CD4-positive, CD25-positive, alpha-beta regulatory T cell (primary cell): ENCODE data around the gene CEP120. TPM values are rescaled to one million over a fixed set of nuclear protein-coding genes. Genes with fewer than 3 reads are reported as not detected.
"Not testable (repeated sequence)": the region's sequence is repeated elsewhere in the genome, so short reads cannot be mapped to it uniquely, and the experiment has no call there.

Experiments used
- ATAC-seq, 2 donors: fragments of 150-1000 bp; cut with Tn5 transposase; one replicate each; pipeline ENCODE4 v1.10.0; 2021; ENCODE audit warnings: low read depth in 2 of 2, moderate number of reproducible peaks in 2 of 2, moderate library complexity in 1 of 2
- DNase-seq, 3 donors: peaks; one replicate each; pipeline versions ENCODE4 v3.0.0 to v3.0.0-alpha.2; 2012 to 2022; ENCODE audit warnings: mixed read lengths in 1 of 3
- H3K27ac ChIP-seq: one replicate; pipeline ENCODE4 v1.7.0; 2013; ENCODE audit warnings: mild to moderate bottlenecking, low read length; ENCODE audit not compliant: insufficient read depth, poor library complexity, severe bottlenecking
- H3K27me3 ChIP-seq: one replicate; pipeline ENCODE4 v1.7.0; 2013; ENCODE audit warnings: low read length; ENCODE audit not compliant: control insufficient read depth, insufficient read depth
- H3K36me3 ChIP-seq: one replicate; pipeline ENCODE4 v1.7.0; 2013; ENCODE audit warnings: mild to moderate bottlenecking, low read length, moderate library complexity; ENCODE audit not compliant: control insufficient read depth, insufficient read depth
- H3K4me1 ChIP-seq: 2 replicates; pipeline ENCODE4 v1.7.0; 2013; ENCODE audit warnings: mild to moderate bottlenecking, low read length; ENCODE audit not compliant: insufficient read depth, control insufficient read depth, poor library complexity, severe bottlenecking
- H3K4me3 ChIP-seq: one replicate; pipeline ENCODE4 v1.7.0; 2013; ENCODE audit warnings: low read depth, mild to moderate bottlenecking, low read length, moderate library complexity
- H3K9me3 ChIP-seq, 2 experiments: 1 replicate in 1 of 2; 2 replicates in 1 of 2; pipeline ENCODE4 v1.7.0; 2013; ENCODE audit warnings: low read length in 2 of 2, mild to moderate bottlenecking in 1 of 2, moderate library complexity in 1 of 2; ENCODE audit not compliant: control insufficient read depth in 2 of 2
- H3K27ac Mint-ChIP-seq, 3 donors: one replicate each; pipeline ENCODE4 v1.8.0; 2020 to 2022; ENCODE audit warnings: mild to moderate bottlenecking in 3 of 3, mixed read lengths in 3 of 3, moderate library complexity in 2 of 3
- H3K27me3 Mint-ChIP-seq: one replicate; pipeline ENCODE4 v1.8.0; 2022; ENCODE audit warnings: mild to moderate bottlenecking, mixed read lengths
- H3K36me3 Mint-ChIP-seq: one replicate; pipeline ENCODE4 v1.8.0; 2020; ENCODE audit warnings: mixed read lengths
- H3K4me1 Mint-ChIP-seq, 4 donors: one replicate each; pipeline ENCODE4 v1.8.0; 2020 to 2022; ENCODE audit warnings: mixed read lengths in 4 of 4, mild to moderate bottlenecking in 1 of 4
- H3K4me3 Mint-ChIP-seq, 4 donors: one replicate each; pipeline ENCODE4 v1.8.0; 2020 to 2022; ENCODE audit warnings: mild to moderate bottlenecking in 4 of 4, mixed read lengths in 4 of 4, moderate library complexity in 3 of 4
- H3K9me3 Mint-ChIP-seq, 7 donors: one replicate each; pipeline ENCODE4 v1.8.0; 2020 to 2022; ENCODE audit warnings: mixed read lengths in 7 of 7, mild to moderate bottlenecking in 3 of 7, moderate library complexity in 2 of 7
- polyA plus RNA-seq, 4 donors: library from polyadenylated mRNA; unstranded; fragments of 300-500 nt; fragmentation: Illumina TruSeq; gene quantifications; one replicate each; pipeline ENCODE4 v1.2.3, GENCODE V29; 2021
- total RNA-seq: library from RNA; stranded (reverse); gene quantifications from one replicate; pipeline ENCODE4 v1.2.3, GENCODE V29; 2022

CEP120 gene
- total RNA-seq (79.9 TPM), polyA plus RNA-seq (10 to 100 TPM; 24.7 to 33.0 (median 29.4) TPM)

DNA sequence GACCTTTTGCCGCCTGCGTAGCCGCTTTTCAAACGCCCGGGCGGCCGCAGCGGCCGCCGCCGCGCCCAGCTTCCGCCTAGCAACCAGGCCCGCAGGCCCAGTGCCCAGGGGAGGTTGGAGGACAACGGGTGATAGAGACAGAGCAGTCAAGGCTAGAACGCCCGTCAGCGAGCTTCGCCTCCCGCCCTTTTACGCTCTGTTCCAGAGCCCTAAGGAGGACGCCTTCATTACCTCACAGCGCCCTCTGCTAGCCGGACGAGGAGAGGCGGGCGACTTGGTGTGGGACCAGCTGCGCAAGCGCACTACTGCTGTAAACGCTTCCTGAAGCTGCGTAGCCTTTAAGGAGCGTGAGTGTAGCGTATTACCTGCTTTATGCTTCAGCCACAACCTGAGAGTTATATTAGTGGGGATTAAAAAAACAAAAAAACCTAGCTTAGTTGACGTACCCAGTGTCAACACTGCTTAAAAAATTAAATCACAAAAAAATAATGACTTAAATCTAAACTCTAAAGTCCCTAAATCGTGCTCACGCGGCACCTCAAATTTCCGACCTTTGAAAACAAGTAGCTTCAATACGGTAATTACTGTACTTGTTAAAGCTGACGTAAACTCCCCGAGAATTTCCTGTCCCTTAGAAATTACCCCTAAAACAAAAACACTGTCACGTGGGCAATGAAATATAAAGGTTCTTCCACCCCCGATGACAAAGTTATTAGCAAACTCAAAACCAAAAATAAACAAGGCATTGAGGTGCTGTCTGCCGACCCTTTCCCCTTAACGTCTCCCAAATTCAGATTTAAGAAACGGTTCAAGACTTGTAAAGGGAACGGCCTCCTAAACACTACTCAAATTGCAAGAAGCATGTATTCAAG is at the start of gene CEP120:
Gene CEP120, minus strand, starts transcription at position 126 of the 872 bp plus-strand sequence. CDS start 405 bp downstream, outside the sequence.
- ATAC-seq: peak; percentile 96 to 97

DNA sequence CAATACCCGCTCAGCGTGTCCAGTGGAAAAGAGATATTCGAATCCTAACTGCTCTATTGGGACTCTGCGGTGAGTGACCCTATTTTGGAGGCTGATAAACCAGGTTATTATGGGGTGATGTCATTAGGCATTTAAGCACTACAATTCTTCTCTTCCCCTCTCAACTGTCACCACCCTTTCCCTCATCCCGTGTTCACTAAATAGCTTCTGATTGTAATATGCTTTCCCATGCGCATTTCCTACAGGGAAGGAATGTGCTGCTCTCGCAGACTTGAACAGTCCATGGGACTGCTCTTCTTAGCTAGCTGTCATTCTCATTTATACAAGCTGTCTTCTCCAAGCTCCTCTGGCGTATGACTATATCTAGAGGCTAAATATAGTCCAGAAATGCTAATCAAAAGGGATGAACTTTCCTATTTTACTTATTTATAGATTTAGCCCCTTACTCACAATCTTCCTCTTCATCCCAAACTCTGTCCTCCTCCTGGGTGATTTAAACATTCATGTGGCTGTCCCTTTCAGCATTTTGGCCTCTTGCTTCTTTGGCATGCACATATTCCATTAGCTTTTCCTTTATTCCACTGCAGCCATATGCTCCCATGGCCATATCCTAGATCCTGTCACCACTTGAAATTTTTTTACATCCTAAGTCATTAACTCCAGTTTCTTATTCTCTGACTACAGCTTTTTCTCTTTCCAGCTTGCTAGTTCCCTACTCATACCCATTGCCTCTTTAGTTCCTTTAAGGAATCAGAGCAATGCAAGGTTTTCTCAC is 49.1 kb upstream of the CEP120 start:
- no peak overlapping the region for H3K27ac ChIP-seq
- H3K9me3 ChIP-seq: peaks cover 0 to 5% of the 10 kb centered on the region in 2 experiments
- no peak for DNase-seq
- H3K27ac Mint-ChIP-seq: no peak overlapping the region
- peaks cover 2 to 12% (median 6%) of the 10 kb centered on the region in 7 donors for H3K9me3 Mint-ChIP-seq
- peaks cover 18% of the 10 kb centered on the region for H3K27me3 Mint-ChIP-seq
- ATAC-seq: no peak
- H3K4me1 Mint-ChIP-seq: no peaks in the 10 kb centered on the region
- H3K27me3 ChIP-seq: peaks cover 8% of the 10 kb centered on the region
- no peaks in the 10 kb centered on the region for H3K4me1 ChIP-seq
- H3K4me3 ChIP-seq: no peak overlapping the region
- H3K36me3 Mint-ChIP-seq: no peaks in the 10 kb centered on the region
- H3K4me3 Mint-ChIP-seq: no peak overlapping the region
- no peaks in the 10 kb centered on the region for H3K36me3 ChIP-seq

More for the DNA sequence above, at the start of gene CEP120:
- DNase-seq: peak; percentile 94 to 100 (median 98)
- Mint-ChIP-seq H3K27me3 (no peaks in the 10 kb centered on the region), H3K27ac (no peak within 1 kb of the TSS), H3K36me3 (peaks cover 6% of the 10 kb centered on the region), H3K4me1 (peaks cover 15 to 23% (median 19%) of the 10 kb centered on the region in 4 donors), H3K4me3 (no peak within 1 kb of the TSS), H3K9me3 (peaks cover 0 to 4% (median 0%) of the 10 kb centered on the region in 7 donors)
- Histone ChIP-seq H3K27me3 (no peaks in the 10 kb centered on the region), H3K27ac (peak within 1 kb of the TSS; percentile 99), H3K9me3 (no peaks in the 10 kb centered on the region), H3K4me1 (peaks cover 45% of the 10 kb centered on the region), H3K36me3 (no peaks in the 10 kb centered on the region), H3K4me3 (peak within 1 kb of the TSS; percentile 94)

DNA sequence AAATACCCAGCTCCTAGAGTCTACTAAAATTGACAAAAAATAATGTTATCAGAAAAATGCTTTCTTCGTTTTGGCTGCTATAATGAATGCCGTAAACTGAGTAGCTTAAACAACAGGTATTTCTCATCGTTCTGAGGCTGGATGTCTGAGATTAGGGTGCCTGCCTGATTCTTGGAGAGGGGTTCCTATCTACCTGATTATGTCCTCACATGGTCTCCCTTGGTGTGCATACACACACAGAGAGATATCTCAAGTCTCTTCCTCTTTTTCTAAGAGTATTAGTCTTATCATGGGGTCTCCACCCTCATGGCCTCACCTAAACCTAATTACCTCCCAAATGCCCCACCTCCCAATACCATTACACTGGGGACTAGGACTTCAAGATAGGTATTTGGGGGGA is 48.2 kb upstream of the CEP120 start:
- Histone ChIP-seq H3K4me1 (no peaks in the 10 kb centered on the region), H3K36me3 (no peaks in the 10 kb centered on the region), H3K27me3 (peaks cover 8% of the 10 kb centered on the region), H3K4me3 (no peak overlapping the region), H3K27ac (no peak overlapping the region), H3K9me3 (peaks cover 0 to 5% of the 10 kb centered on the region in 2 experiments)
- DNase-seq (no peak), ATAC-seq (no peak)
- no peaks in the 10 kb centered on the region for H3K4me1 Mint-ChIP-seq
- H3K27ac Mint-ChIP-seq: no peak overlapping the region
- H3K4me3 Mint-ChIP-seq: no peak overlapping the region
- no peaks in the 10 kb centered on the region for H3K36me3 Mint-ChIP-seq
- peaks cover 22% of the 10 kb centered on the region for H3K27me3 Mint-ChIP-seq
- H3K9me3 Mint-ChIP-seq: peaks cover 2 to 15% (median 6%) of the 10 kb centered on the region in 7 donors

GRCh38 chr5:123466839-123467238 is 43.6 kb upstream of the CEP120 start:
- not testable (repeated sequence) for H3K27me3 ChIP-seq, H3K4me3 ChIP-seq, H3K36me3 Mint-ChIP-seq, H3K9me3 ChIP-seq, H3K4me3 Mint-ChIP-seq, ATAC-seq, H3K4me1 Mint-ChIP-seq, H3K27ac Mint-ChIP-seq, H3K27ac ChIP-seq, DNase-seq, H3K36me3 ChIP-seq, H3K4me1 ChIP-seq
- H3K9me3 Mint-ChIP-seq: peaks cover 1 to 15% (median 6%) of the 10 kb centered on the region in 7 donors
- peaks cover 22% of the 10 kb centered on the region for H3K27me3 Mint-ChIP-seq

GRCh38 chr5:123460296-123460729 is 37.1 kb upstream of the CEP120 start:
- H3K4me3 Mint-ChIP-seq: no peak overlapping the region

DNA sequence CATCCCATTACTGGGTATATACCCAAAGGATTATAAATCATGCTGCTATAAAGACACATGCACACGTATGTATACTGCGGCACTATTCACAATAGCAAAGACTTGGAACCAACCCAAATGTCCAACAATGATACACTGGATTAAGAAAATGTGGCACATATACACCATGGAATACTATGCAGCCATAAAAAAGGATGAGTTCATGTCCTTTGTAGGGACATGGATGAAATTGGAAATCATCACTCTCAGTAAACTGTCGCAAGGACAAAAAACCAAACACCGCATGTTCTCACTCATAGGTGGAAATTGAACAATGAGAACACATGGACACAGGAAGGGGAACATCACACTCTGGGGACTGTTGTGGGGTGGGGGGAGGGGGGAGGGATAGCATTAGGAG is 35.8 kb upstream of the CEP120 start:
- not testable (repeated sequence) for H3K27me3 ChIP-seq, ATAC-seq, H3K9me3 Mint-ChIP-seq, H3K27ac Mint-ChIP-seq, H3K4me1 ChIP-seq, DNase-seq, H3K4me1 Mint-ChIP-seq, H3K4me3 ChIP-seq, H3K9me3 ChIP-seq, H3K27me3 Mint-ChIP-seq, H3K4me3 Mint-ChIP-seq, H3K27ac ChIP-seq, H3K36me3 ChIP-seq, H3K36me3 Mint-ChIP-seq

More at GRCh38 chr5:123460296-123460729, 37.1 kb upstream of the CEP120 start:
- Histone ChIP-seq H3K27ac (no peak overlapping the region), H3K27me3 (no peaks in the 10 kb centered on the region), H3K4me3 (no peak overlapping the region), H3K36me3 (no peaks in the 10 kb centered on the region), H3K4me1 (no peaks in the 10 kb centered on the region), H3K9me3 (no peaks in the 10 kb centered on the region)
- DNase-seq (peak in 1 of 3 donors; percentile 36), ATAC-seq (peak; percentile 34 to 62)
- no peaks in the 10 kb centered on the region for H3K36me3 Mint-ChIP-seq
- no peaks in the 10 kb centered on the region for H3K27me3 Mint-ChIP-seq
- peaks cover 6 to 9% (median 8%) of the 10 kb centered on the region in 4 donors for H3K4me1 Mint-ChIP-seq
- H3K9me3 Mint-ChIP-seq: peaks cover 0 to 5% (median 0%) of the 10 kb centered on the region in 7 donors
- H3K27ac Mint-ChIP-seq: peak overlapping the region in 2 of 3 donors; percentile 1 to 28

DNA sequence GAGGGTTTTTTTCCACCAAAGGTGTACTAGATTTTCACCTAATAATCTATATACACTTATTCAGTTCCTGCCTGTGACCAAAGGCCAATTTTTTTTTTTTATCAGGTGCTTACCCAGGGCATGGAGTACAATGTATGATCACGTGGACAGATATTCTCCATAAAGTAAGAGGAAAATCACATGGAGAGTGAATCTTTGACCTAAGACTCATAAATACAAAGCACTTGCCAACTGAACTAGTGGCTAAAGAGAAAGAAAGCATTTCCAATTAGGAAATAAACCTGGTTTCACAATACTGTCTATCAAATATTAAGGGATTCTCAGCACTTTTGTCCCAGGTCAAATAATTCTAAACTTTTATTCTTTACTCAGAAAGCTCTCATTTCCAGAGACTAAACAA is 33.0 kb upstream of the CEP120 start:
- H3K9me3 ChIP-seq: no peaks in the 10 kb centered on the region
- ATAC-seq: no peak
- H3K36me3 Mint-ChIP-seq: no peaks in the 10 kb centered on the region
- no peaks in the 10 kb centered on the region for H3K36me3 ChIP-seq
- no peak overlapping the region for H3K27ac Mint-ChIP-seq
- no peak overlapping the region for H3K27ac ChIP-seq
- H3K27me3 ChIP-seq: no peaks in the 10 kb centered on the region
- H3K4me3 ChIP-seq: no peak overlapping the region
- H3K4me1 Mint-ChIP-seq: peaks cover 6 to 17% (median 10%) of the 10 kb centered on the region in 4 donors
- no peaks in the 10 kb centered on the region for H3K4me1 ChIP-seq
- H3K27me3 Mint-ChIP-seq: no peaks in the 10 kb centered on the region
- DNase-seq: no peak
- no peak overlapping the region for H3K4me3 Mint-ChIP-seq
- H3K9me3 Mint-ChIP-seq: peaks cover 0 to 5% (median 0%) of the 10 kb centered on the region in 7 donors
